SU-DHL-6 (cell line): Measurements from ENCODE around the gene RFTN1.

Experiments
- H2AFZ ChIP-seq: fragments of 200-600 bp; sonication (generic); 2 replicates; pipeline ENCODE4 v1.6.1; 2014; ENCODE audit warnings: low read depth, mild to moderate bottlenecking, moderate library complexity, mixed read lengths, antibody characterized with exemption, low read length; ENCODE audit not compliant: severe bottlenecking
- H3F3A ChIP-seq: fragments of 200-600 bp; shearing (Covaris generic); 2 replicates; pipeline ENCODE4 v1.6.0; 2016; ENCODE audit warnings: antibody characterized with exemption, mild to moderate bottlenecking; ENCODE audit not compliant: insufficient read depth
- H3K27ac ChIP-seq: fragments of 200-600 bp; sonication (generic); 2 replicates; pipeline ENCODE4 v1.5.1; 2016; ENCODE audit warnings: low read depth, mild to moderate bottlenecking, low read length, moderate library complexity, mixed read lengths
- H3K27me3 ChIP-seq: fragments of 200-600 bp; sonication (generic), shearing (Covaris generic); 2 replicates; pipeline ENCODE4 v1.6.0; 2014; ENCODE audit warnings: mild to moderate bottlenecking, low read length
- H3K36me3 ChIP-seq: fragments of 200-600 bp; sonication (generic); 2 replicates; pipeline ENCODE4 v1.6.1; 2014; ENCODE audit warnings: mild to moderate bottlenecking, low read length, mixed read lengths
- H3K4me2 ChIP-seq: fragments of 300-600, 200-600 bp; shearing (Covaris generic), sonication (generic); 2 replicates; pipeline ENCODE4 v1.6.0; 2014; ENCODE audit warnings: low read length, low read depth, mild to moderate bottlenecking; ENCODE audit not compliant: poor library complexity, severe bottlenecking
- H3K4me3 ChIP-seq: fragments of 200-600 bp; sonication (generic); 2 replicates; pipeline ENCODE4 v1.5.1; 2014; ENCODE audit warnings: antibody characterized with exemption, low read length, mild to moderate bottlenecking, mixed read lengths; ENCODE audit not compliant: insufficient read depth, poor library complexity, severe bottlenecking
- H3K79me2 ChIP-seq: fragments of 200-600 bp; sonication (generic); 2 replicates; pipeline ENCODE4 v1.6.1; 2014; ENCODE audit warnings: mild to moderate bottlenecking, low read length, moderate library complexity; ENCODE audit not compliant: insufficient read depth
- H3K9ac ChIP-seq: fragments of 200-600 bp; sonication (generic); 2 replicates; pipeline ENCODE4 v1.7.0; 2014; ENCODE audit warnings: mild to moderate bottlenecking, low read length
- H3K9me2 ChIP-seq: fragments of 200-600 bp; sonication (generic); replicated peaks from 2 replicates; pipeline ENCODE4 v1.6.1; 2014; ENCODE audit warnings: low read length; ENCODE audit not compliant: insufficient read depth
- H3K9me3 ChIP-seq: fragments of 200-600 bp; sonication (generic); 2 replicates; pipeline ENCODE4 v1.6.1; 2014; ENCODE audit warnings: low read length, mixed read lengths; ENCODE audit not compliant: insufficient read depth
- H4K20me1 ChIP-seq: fragments of 200-600 bp; sonication (generic); 2 replicates; pipeline ENCODE4 v1.6.1; 2014; ENCODE audit warnings: low read depth, mild to moderate bottlenecking, antibody characterized with exemption, low read length, moderate library complexity, mixed read lengths
- CTCF ChIP-seq: fragments of 200-600 bp; sonication (generic); IDR thresholded peaks from one replicate; pipeline ENCODE4 v1.5.1; 2017; ENCODE audit warnings: antibody characterized with exemption, mild to moderate bottlenecking, low read length, moderate library complexity; ENCODE audit not compliant: insufficient read depth, poor library complexity, severe bottlenecking
- EZH2phosphoT487 ChIP-seq: fragments of 200-600 bp; sonication (generic), shearing (Covaris generic); conservative IDR thresholded peaks from 2 replicates; pipeline ENCODE4 v1.6.1; 2018; ENCODE audit warnings: mild to moderate bottlenecking, antibody characterized with exemption, low read length, moderate library complexity, mixed read lengths

RFTN1 gene

DNA sequence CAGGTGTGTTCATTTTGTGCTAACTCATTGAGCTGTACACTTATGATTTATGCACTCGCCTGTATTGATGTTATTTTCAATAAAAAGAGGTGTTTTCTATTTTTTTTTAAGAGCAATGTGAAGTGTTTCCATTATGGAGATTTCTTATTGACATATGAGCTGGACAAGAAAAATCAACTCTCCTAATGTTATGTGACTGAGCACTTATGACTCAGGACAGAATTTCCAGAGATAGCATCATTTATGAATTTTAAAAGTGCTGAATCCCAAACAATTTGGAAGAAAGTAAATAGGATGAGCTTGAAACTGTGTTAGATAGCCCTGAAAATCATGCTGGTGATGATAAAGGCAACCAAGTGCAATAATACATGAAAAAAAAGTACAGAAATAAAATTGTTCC, 118.9 kb downstream of the RFTN1 start:
- Histone ChIP-seq H3K9me3 (no peaks in the 10 kb centered on the region), H3K4me2 (no peak overlapping the region), H3K4me3 (no peak overlapping the region), H3K27ac (peak overlapping the region; percentile 1; the same call in 1 of the 2 replicates), H3K9ac (no peak overlapping the region), H2AFZ (no peak overlapping the region), H3K36me3 (peaks cover 74% of the 10 kb centered on the region), H4K20me1 (no peaks in the 10 kb centered on the region), H3K79me2 (peaks cover 97% of the 10 kb centered on the region), H3K9me2 (no peaks in the 10 kb centered on the region), H3F3A (peaks cover 33% of the 10 kb centered on the region), H3K27me3 (no peaks in the 10 kb centered on the region)
- TF ChIP-seq EZH2phosphoT487 (no peak), CTCF (no peak)

DNA sequence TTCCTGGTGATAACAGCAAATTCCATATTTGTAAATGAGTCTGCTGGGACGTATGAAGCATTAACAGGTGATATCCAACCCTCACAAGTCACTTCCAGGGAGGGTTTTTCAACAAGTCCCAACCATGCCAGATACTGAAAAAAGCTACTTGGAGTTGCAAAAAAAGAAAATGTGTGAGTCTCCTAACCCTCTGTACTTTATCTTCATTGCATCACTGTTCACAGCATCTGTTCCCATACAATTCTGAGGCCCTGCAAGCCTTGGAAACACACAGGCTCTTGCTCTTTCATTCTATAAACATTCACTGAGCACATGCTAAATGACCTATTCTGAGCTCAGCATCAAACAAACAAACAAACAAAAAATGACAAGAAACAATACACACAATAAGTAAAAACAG, 120.8 kb downstream of the RFTN1 start:
- Histone ChIP-seq H2AFZ (no peak overlapping the region), H3K9me3 (no peaks in the 10 kb centered on the region), H3K9ac (no peak overlapping the region), H3K27me3 (no peaks in the 10 kb centered on the region), H3K4me2 (no peak overlapping the region), H4K20me1 (no peaks in the 10 kb centered on the region), H3K9me2 (no peaks in the 10 kb centered on the region), H3K36me3 (peaks cover 72% of the 10 kb centered on the region), H3F3A (peaks cover 36% of the 10 kb centered on the region), H3K79me2 (peaks cover 99% of the 10 kb centered on the region), H3K27ac (peak overlapping the region; percentile 14; the same call in 1 of the 2 replicates), H3K4me3 (no peak overlapping the region)
- TF ChIP-seq CTCF: no peak
- no peak for TF ChIP-seq EZH2phosphoT487

- H3K4me2 ChIP-seq: no peak overlapping the region
- peaks cover 34% of the 10 kb centered on the region for H3F3A ChIP-seq
- H3K36me3 ChIP-seq: peaks cover 65% of the 10 kb centered on the region
- H3K9me2 ChIP-seq: no peaks in the 10 kb centered on the region
- H3K4me3 ChIP-seq: no peak overlapping the region
- no peak overlapping the region for H3K9ac ChIP-seq
- no peak for TF ChIP-seq EZH2phosphoT487
- TF ChIP-seq CTCF: no peak
- H3K9me3 ChIP-seq: no peaks in the 10 kb centered on the region
- no peaks in the 10 kb centered on the region for H3K27me3 ChIP-seq
- no peaks in the 10 kb centered on the region for H4K20me1 ChIP-seq
- H3K27ac ChIP-seq: peak overlapping the region; percentile 34; the same call in 1 of the 2 replicates
- peaks cover 99% of the 10 kb centered on the region for H3K79me2 ChIP-seq
- H2AFZ ChIP-seq: no peak overlapping the region
These were observed 121.4 kb downstream of the RFTN1 start for GRCh38 chr3:16392065-16392464.
